ENCODE results near the gene PTPN14. TPM values are rescaled to one million over a fixed set of nuclear protein-coding genes. Genes with fewer than 3 reads are reported as not detected.

The PTPN14 gene
- polyA plus RNA-seq, 6 donors from 2014 or later, result 0.04 to 0.05 (median 0.04) TPM; not detected in 3

- H3K27me3 Mint-ChIP-seq, result peaks cover 0 to 7% (median 0%) of the 10 kb centered on the region in 3 donors
- no peaks in the 10 kb centered on the region for H3K4me1 Mint-ChIP-seq
- peak overlapping the region in 1 of 6 donors; percentile 24 for H3K27ac Mint-ChIP-seq
- no peak for ATAC-seq (ENCODE audit: low read depth in 2 of 2)
- no peaks in the 10 kb centered on the region for H3K36me3 Mint-ChIP-seq
- peaks cover 0 to 1% (median 0%) of the 10 kb centered on the region in 7 donors for H3K9me3 Mint-ChIP-seq
- H3K4me3 Mint-ChIP-seq, result no peak overlapping the region
- DNase-seq, result no peak
Measured at GRCh38 chr1:214453109-214453722, 98.2 kb downstream of the PTPN14 start.

GRCh38 chr1:214452152-214452784 is 99.1 kb downstream of the PTPN14 start:
- no peak for DNase-seq
- ATAC-seq (ENCODE audit: low read depth in 2 of 2), result no peak
- H3K36me3 Mint-ChIP-seq, result no peaks in the 10 kb centered on the region
- H3K4me1 Mint-ChIP-seq, result no peaks in the 10 kb centered on the region
- H3K9me3 Mint-ChIP-seq, result peaks cover 0 to 1% (median 0%) of the 10 kb centered on the region in 7 donors
- no peak overlapping the region for H3K27ac Mint-ChIP-seq
- H3K4me3 Mint-ChIP-seq, result no peak overlapping the region
- peaks cover 0 to 7% (median 0%) of the 10 kb centered on the region in 3 donors for H3K27me3 Mint-ChIP-seq

GRCh38 chr1:214451596-214451995 is 99.8 kb downstream of the PTPN14 start:
- DNase-seq (no peak), ATAC-seq (ENCODE audit: low read depth in 2 of 2) (no peak)
- no peaks in the 10 kb centered on the region for H3K36me3 Mint-ChIP-seq
- no peak overlapping the region for H3K27ac Mint-ChIP-seq
- H3K4me3 Mint-ChIP-seq, result no peak overlapping the region
- H3K4me1 Mint-ChIP-seq, result no peaks in the 10 kb centered on the region
- H3K9me3 Mint-ChIP-seq, result peaks cover 0 to 1% (median 0%) of the 10 kb centered on the region in 7 donors
- H3K27me3 Mint-ChIP-seq, result peaks cover 0 to 7% (median 0%) of the 10 kb centered on the region in 3 donors

- Mint-ChIP-seq H3K9me3 (peaks cover 0 to 1% (median 0%) of the 10 kb centered on the region in 7 donors), H3K4me1 (no peaks in the 10 kb centered on the region), H3K27me3 (no peaks in the 10 kb centered on the region), H3K4me3 (no peak overlapping the region), H3K27ac (no peak overlapping the region), H3K36me3 (no peaks in the 10 kb centered on the region)
- DNase-seq, result no peak
- no peak for ATAC-seq (ENCODE audit: low read depth in 2 of 2)
Measured at GRCh38 chr1:214449371-214449770, 102.0 kb downstream of the PTPN14 start.

- no peak overlapping the region for H3K4me3 Mint-ChIP-seq
- H3K36me3 Mint-ChIP-seq, result no peaks in the 10 kb centered on the region
- DNase-seq (no peak), ATAC-seq (ENCODE audit: low read depth in 2 of 2) (no peak)
- H3K27me3 Mint-ChIP-seq, result no peaks in the 10 kb centered on the region
- H3K27ac Mint-ChIP-seq, result peak overlapping the region in 1 of 6 donors; percentile 47
- H3K4me1 Mint-ChIP-seq, result no peaks in the 10 kb centered on the region
- peaks cover 0 to 1% (median 0%) of the 10 kb centered on the region in 7 donors for H3K9me3 Mint-ChIP-seq
Measured at GRCh38 chr1:214448536-214448935, 102.9 kb downstream of the PTPN14 start.

GRCh38 chr1:214447557-214447871 is 103.9 kb downstream of the PTPN14 start:
- peak overlapping the region in 1 of 6 donors; percentile 35 for H3K27ac Mint-ChIP-seq
- no peaks in the 10 kb centered on the region for H3K36me3 Mint-ChIP-seq
- peaks cover 0 to 1% (median 0%) of the 10 kb centered on the region in 7 donors for H3K9me3 Mint-ChIP-seq
- H3K4me1 Mint-ChIP-seq, result no peaks in the 10 kb centered on the region
- no peaks in the 10 kb centered on the region for H3K27me3 Mint-ChIP-seq
- ATAC-seq (ENCODE audit: low read depth in 2 of 2) (no peak), DNase-seq (no peak)
- no peak overlapping the region for H3K4me3 Mint-ChIP-seq

GRCh38 chr1:214446772-214447556 is 104.4 kb downstream of the PTPN14 start:
- no peaks in the 10 kb centered on the region for H3K4me1 Mint-ChIP-seq
- peak overlapping the region in 1 of 6 donors; percentile 35 for H3K27ac Mint-ChIP-seq
- H3K27me3 Mint-ChIP-seq, result no peaks in the 10 kb centered on the region
- no peaks in the 10 kb centered on the region for H3K36me3 Mint-ChIP-seq
- no peak for DNase-seq
- peaks cover 0 to 1% (median 0%) of the 10 kb centered on the region in 7 donors for H3K9me3 Mint-ChIP-seq
- ATAC-seq (ENCODE audit: low read depth in 2 of 2), result no peak
- H3K4me3 Mint-ChIP-seq, result no peak overlapping the region

- ATAC-seq (ENCODE audit: low read depth in 2 of 2), result no peak
- no peaks in the 10 kb centered on the region for H3K36me3 Mint-ChIP-seq
- no peak for DNase-seq
- H3K4me1 Mint-ChIP-seq, result no peaks in the 10 kb centered on the region
- H3K4me3 Mint-ChIP-seq, result no peak overlapping the region
- peaks cover 0 to 1% (median 0%) of the 10 kb centered on the region in 7 donors for H3K9me3 Mint-ChIP-seq
- H3K27me3 Mint-ChIP-seq, result no peaks in the 10 kb centered on the region
- H3K27ac Mint-ChIP-seq, result no peak overlapping the region
Measured at GRCh38 chr1:214445831-214446614, 105.4 kb downstream of the PTPN14 start.

GRCh38 chr1:214445199-214445598 is 106.2 kb downstream of the PTPN14 start:
- ATAC-seq (ENCODE audit: low read depth in 2 of 2) (no peak), DNase-seq (no peak)
- H3K4me1 Mint-ChIP-seq, result no peaks in the 10 kb centered on the region
- peaks cover 0 to 1% (median 0%) of the 10 kb centered on the region in 7 donors for H3K9me3 Mint-ChIP-seq
- no peaks in the 10 kb centered on the region for H3K27me3 Mint-ChIP-seq
- no peak overlapping the region for H3K27ac Mint-ChIP-seq
- H3K36me3 Mint-ChIP-seq, result no peaks in the 10 kb centered on the region
- no peak overlapping the region for H3K4me3 Mint-ChIP-seq

- Mint-ChIP-seq H3K9me3 (peaks cover 0 to 1% (median 0%) of the 10 kb centered on the region in 7 donors), H3K27ac (no peak overlapping the region), H3K4me1 (peaks cover under 1 to 4% (median 2%) of the 10 kb centered on the region in 3 donors), H3K27me3 (no peaks in the 10 kb centered on the region), H3K36me3 (no peaks in the 10 kb centered on the region), H3K4me3 (no peak overlapping the region)
- no peak for ATAC-seq (ENCODE audit: low read depth in 2 of 2)
- DNase-seq, result no peak
Measured at GRCh38 chr1:214444182-214444939, 107.0 kb downstream of the PTPN14 start.

GRCh38 chr1:214441119-214441518 is 110.3 kb downstream of the PTPN14 start:
- H3K4me3 Mint-ChIP-seq, result no peak overlapping the region
- no peak for DNase-seq
- H3K4me1 Mint-ChIP-seq, result peaks cover 4 to 11% (median 7%) of the 10 kb centered on the region in 3 donors
- H3K36me3 Mint-ChIP-seq, result no peaks in the 10 kb centered on the region
- no peak overlapping the region for H3K27ac Mint-ChIP-seq
- ATAC-seq (ENCODE audit: low read depth in 2 of 2), result no peak
- no peaks in the 10 kb centered on the region for H3K9me3 Mint-ChIP-seq
- peaks cover 0 to 4% (median 0%) of the 10 kb centered on the region in 3 donors for H3K27me3 Mint-ChIP-seq

GRCh38 chr1:214440219-214440965 is 111.0 kb downstream of the PTPN14 start:
- Mint-ChIP-seq H3K9me3 (no peaks in the 10 kb centered on the region), H3K4me3 (peak overlapping the region in 1 of 8 donors; percentile 3), H3K4me1 (peaks cover 4 to 11% (median 7%) of the 10 kb centered on the region in 3 donors), H3K36me3 (no peaks in the 10 kb centered on the region), H3K27me3 (peaks cover 0 to 4% (median 0%) of the 10 kb centered on the region in 3 donors), H3K27ac (no peak overlapping the region)
- no peak for DNase-seq
- ATAC-seq (ENCODE audit: low read depth in 2 of 2), result no peak

Measured in naive B cell (primary cell).